Gastroesophageal sphincter (tissue), 4 donors: ENCODE measurements around the gene ZNF292. TPM values are rescaled to one million over a fixed set of nuclear protein-coding genes. Genes with fewer than 3 reads are reported as not detected.
"Not testable (repeated sequence)": the region's sequence is repeated elsewhere in the genome, so short reads cannot be mapped to it uniquely, and the experiment has no call there.

Experiments used
- ATAC-seq: fragments of 150-250 bp; one replicate; pipeline ENCODE4 v1.9.1; 2016; ENCODE audit warnings: mild to moderate bottlenecking, moderate library complexity
- H3K27ac ChIP-seq, 4 donors: fragments of 200-600 bp; sonication (generic) in 3 of 4; 1 replicate in 3 of 4; 2 replicates in 1 of 4; pipeline ENCODE4 v1.5.1; 2016 to 2019
- H3K27me3 ChIP-seq: fragments of 200-600 bp; sonication (generic); one replicate; pipeline ENCODE4 v1.5.1; 2019
- H3K36me3 ChIP-seq, 2 donors: fragments of 200-600 bp; sonication (generic); one replicate each; pipeline ENCODE4 v1.5.1; 2019; ENCODE audit warnings: control low read depth in 1 of 2
- H3K4me1 ChIP-seq, 3 donors: fragments of 200-600 bp; sonication (generic); 1 replicate in 2 of 3; 2 replicates in 1 of 3; pipeline ENCODE4 v1.5.1; 2016 to 2019; ENCODE audit warnings: control low read depth in 2 of 3
- H3K4me3 ChIP-seq, 2 donors: fragments of 200-600 bp; sonication (generic); one replicate each; pipeline ENCODE4 v1.5.1; 2019; ENCODE audit warnings: mild to moderate bottlenecking in 1 of 2, moderate library complexity in 1 of 2
- H3K9me3 ChIP-seq, 3 donors: fragments of 200-600 bp; sonication (generic); one replicate each; pipeline ENCODE4 v1.5.1; 2017 to 2019; ENCODE audit warnings: control low read depth in 2 of 3
- EP300 ChIP-seq: sonication (generic); formaldehyde crosslinking; IDR thresholded peaks from one replicate; pipeline ENCODE4 v1.6.1; 2017; ENCODE audit warnings: antibody characterized with exemption, mild to moderate bottlenecking
- POLR2A ChIP-seq, 2 donors: fragments of 450-650 bp; IDR thresholded peaks; one replicate each; pipeline ENCODE4 v1.6.1; 2017; ENCODE audit warnings: antibody characterized with exemption in 2 of 2, mild to moderate bottlenecking in 2 of 2, moderate library complexity in 1 of 2
- POLR2AphosphoS5 ChIP-seq: sonication (generic); formaldehyde crosslinking; IDR thresholded peaks from one replicate; pipeline ENCODE4 v1.6.1; 2017; ENCODE audit warnings: antibody characterized with exemption
- WGBS, 2 donors: methylation state at CpG; one replicate each; pipeline ENCODE4 v1.1.5; 2018; ENCODE audit warnings: low coverage in 1 of 2; 5-methylcytosine and 5-hydroxymethylcytosine counted together
- total RNA-seq, 4 donors: library from RNA; depleted of rRNA; stranded (reverse); fragments of >200 nt; gene quantifications; one replicate each; pipeline ENCODE4 v1.1.0, GENCODE V29; 2016
- TF ChIP-seq, protein P1 (sequence below), 4 experiments: fragments of 200-600 bp in 2 of 4; fragments of 450-650 bp in 2 of 4; sonication (generic) in 1 of 4; IDR thresholded peaks; one replicate each; pipeline ENCODE4 v1.5.1; 2017 to 2019; ENCODE audit warnings: antibody characterized with exemption in 4 of 4, mild to moderate bottlenecking in 2 of 4, moderate library complexity in 2 of 4

Gene ZNF292
- total RNA-seq, 4 donors from 2014 or later, result 23.9 to 82.3 (median 54.5) TPM

DNA sequence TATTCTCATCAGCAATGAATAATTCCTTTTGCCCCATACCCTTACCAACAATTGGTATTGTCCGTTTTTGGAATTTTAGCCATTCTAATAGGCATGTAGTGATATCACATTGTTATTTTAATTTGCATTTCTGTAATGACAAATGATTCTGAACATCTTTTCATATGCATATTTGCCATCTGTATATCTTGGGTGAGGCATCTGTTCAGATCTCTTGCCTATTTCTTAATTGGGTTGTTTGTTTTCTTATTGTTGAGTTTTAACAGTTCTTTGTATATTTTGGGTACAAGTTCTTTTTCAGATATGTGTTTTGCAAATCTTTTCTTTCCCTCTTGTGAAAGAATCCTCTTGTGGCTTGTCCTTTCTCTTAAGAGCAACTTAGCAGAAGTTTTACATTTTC, 69.6 kb downstream of the ZNF292 start:
- H3K36me3 ChIP-seq, result peaks cover 0 to 59% of the 10 kb centered on the region in 2 donors
- 92 to 100% methylated on average over 1 of the region's 1 CpG for WGBS, 2 donors
- no peaks in the 10 kb centered on the region for H3K27me3 ChIP-seq
- no peak overlapping the region for H3K4me3 ChIP-seq
- H3K4me1 ChIP-seq, result no peaks in the 10 kb centered on the region
- H3K9me3 ChIP-seq, result no peaks in the 10 kb centered on the region
- no peak for ATAC-seq
- H3K27ac ChIP-seq, result no peak overlapping the region
- TF ChIP-seq, protein P1, sequence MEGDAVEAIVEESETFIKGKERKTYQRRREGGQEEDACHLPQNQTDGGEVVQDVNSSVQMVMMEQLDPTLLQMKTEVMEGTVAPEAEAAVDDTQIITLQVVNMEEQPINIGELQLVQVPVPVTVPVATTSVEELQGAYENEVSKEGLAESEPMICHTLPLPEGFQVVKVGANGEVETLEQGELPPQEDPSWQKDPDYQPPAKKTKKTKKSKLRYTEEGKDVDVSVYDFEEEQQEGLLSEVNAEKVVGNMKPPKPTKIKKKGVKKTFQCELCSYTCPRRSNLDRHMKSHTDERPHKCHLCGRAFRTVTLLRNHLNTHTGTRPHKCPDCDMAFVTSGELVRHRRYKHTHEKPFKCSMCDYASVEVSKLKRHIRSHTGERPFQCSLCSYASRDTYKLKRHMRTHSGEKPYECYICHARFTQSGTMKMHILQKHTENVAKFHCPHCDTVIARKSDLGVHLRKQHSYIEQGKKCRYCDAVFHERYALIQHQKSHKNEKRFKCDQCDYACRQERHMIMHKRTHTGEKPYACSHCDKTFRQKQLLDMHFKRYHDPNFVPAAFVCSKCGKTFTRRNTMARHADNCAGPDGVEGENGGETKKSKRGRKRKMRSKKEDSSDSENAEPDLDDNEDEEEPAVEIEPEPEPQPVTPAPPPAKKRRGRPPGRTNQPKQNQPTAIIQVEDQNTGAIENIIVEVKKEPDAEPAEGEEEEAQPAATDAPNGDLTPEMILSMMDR (IDR thresholded peaks at IDR 0.05), result no peak
- TF ChIP-seq POLR2AphosphoS5 (no peak), POLR2A (IDR thresholded peaks at IDR 0.05) (no peak), EP300 (no peak)

DNA sequence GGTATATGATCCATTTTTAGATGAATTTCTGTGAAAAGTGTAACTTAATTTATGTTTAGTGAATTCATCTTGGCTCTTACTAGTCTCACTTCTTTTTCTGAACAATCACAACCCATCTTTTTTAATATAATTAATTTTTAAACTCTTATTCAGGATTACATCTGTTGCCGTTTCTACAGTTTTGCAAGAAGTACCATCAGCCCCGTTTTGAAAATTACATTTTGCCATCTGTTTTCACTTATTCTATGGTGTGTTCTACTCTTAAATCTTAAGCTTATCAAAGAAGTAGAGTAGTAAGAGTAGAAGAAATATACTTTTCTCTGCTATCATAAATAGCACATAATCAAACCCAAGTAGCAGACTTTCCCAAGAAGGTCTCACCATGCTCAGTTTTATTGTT, 70.1 kb downstream of the ZNF292 start:
- ATAC-seq, result no peak
- Histone ChIP-seq H3K36me3 (peaks cover 0 to 60% of the 10 kb centered on the region in 2 donors), H3K4me3 (no peak overlapping the region), H3K4me1 (no peaks in the 10 kb centered on the region), H3K27ac (no peak overlapping the region), H3K27me3 (no peaks in the 10 kb centered on the region), H3K9me3 (no peaks in the 10 kb centered on the region)
- 77 to 100% methylated on average over 2 of the region's 2 CpGs for WGBS, 2 donors
- TF ChIP-seq POLR2A (IDR thresholded peaks at IDR 0.05), result no peak
- TF ChIP-seq, protein P1 (IDR thresholded peaks at IDR 0.05), result no peak
- TF ChIP-seq POLR2AphosphoS5, result no peak
- TF ChIP-seq EP300, result no peak

DNA sequence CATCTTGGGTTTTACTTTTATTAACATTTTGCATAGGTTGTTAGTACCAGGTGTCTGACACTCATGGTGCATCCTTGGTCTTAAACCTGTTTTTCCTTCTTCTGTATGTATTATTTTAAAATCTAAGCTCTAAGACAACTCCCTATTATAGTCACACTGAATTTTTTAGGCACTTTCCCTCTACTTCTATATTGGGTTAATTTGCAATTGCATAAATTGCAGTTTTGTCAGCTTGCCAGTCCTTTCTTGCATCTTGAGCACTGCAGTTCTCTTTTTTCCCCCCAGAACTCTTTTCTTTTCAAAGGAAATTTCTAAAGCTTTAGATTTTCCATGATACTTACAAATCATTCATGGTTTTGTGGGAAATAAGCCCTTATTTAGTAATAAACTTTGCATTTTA, 70.6 kb downstream of the ZNF292 start:
- H3K4me3 ChIP-seq, result no peak overlapping the region
- H3K36me3 ChIP-seq, result peaks cover 0 to 57% of the 10 kb centered on the region in 2 donors
- TF ChIP-seq, protein P1 (IDR thresholded peaks at IDR 0.05), result no peak
- TF ChIP-seq POLR2AphosphoS5 (no peak), EP300 (no peak), POLR2A (IDR thresholded peaks at IDR 0.05) (no peak)
- H3K27ac ChIP-seq, result no peak overlapping the region
- no peaks in the 10 kb centered on the region for H3K27me3 ChIP-seq
- no peaks in the 10 kb centered on the region for H3K9me3 ChIP-seq
- H3K4me1 ChIP-seq, result no peaks in the 10 kb centered on the region
- no peak for ATAC-seq

DNA sequence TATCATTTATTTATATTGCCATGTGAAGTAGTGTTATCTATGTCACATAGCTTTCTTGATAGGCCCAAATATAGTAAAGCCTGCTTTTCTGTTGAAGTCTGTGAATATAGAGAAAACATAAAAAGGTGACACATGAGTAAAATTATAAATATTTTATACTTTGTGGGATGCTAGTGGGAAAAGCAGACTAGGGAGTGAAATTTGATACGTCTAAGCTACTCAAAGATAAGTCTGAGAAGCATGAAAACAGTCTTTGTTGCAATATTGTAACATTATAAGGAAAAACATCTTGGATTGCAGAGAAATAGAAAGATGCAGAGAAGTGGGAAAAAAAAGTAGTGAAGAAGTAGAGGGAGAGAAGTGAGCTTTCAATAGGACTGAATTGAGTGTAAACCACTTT, 75.4 kb downstream of the ZNF292 start:
- Histone ChIP-seq H3K27ac (no peak overlapping the region), H3K9me3 (no peaks in the 10 kb centered on the region), H3K4me3 (no peak overlapping the region), H3K27me3 (no peaks in the 10 kb centered on the region), H3K36me3 (peaks cover 0 to 40% of the 10 kb centered on the region in 2 donors), H3K4me1 (peaks cover 0 to 4% (median 0%) of the 10 kb centered on the region in 3 donors)
- 80 to 88% methylated on average over 1 of the region's 1 CpG for WGBS, 2 donors
- ATAC-seq, result no peak
- TF ChIP-seq, protein P1 (IDR thresholded peaks at IDR 0.05), result no peak
- TF ChIP-seq EP300, result no peak
- no peak for TF ChIP-seq POLR2AphosphoS5
- no peak for TF ChIP-seq POLR2A (IDR thresholded peaks at IDR 0.05)

DNA sequence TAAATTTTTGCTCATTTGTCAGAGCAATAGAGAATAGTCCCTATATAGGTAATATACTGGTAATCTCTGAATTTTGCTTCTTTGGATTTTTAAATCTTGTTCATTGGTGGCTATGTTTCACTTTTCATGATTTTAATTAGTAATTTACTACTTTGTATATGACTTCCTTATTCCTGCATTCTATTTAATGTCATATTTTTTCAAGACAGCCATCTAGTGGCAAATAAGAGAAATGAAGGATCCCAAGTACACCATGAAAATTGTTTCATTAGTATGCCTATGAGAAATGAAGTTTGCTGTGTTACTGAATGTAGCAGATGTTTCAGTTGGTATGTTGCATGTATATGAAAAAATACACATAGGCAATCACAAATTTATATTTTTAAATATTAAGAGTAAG, 82.4 kb downstream of the ZNF292 start:
- Histone ChIP-seq H3K36me3 (peaks cover 0 to 28% of the 10 kb centered on the region in 2 donors), H3K4me1 (peaks cover 0 to 13% (median 0%) of the 10 kb centered on the region in 3 donors), H3K27ac (no peak overlapping the region), H3K27me3 (no peaks in the 10 kb centered on the region), H3K9me3 (no peaks in the 10 kb centered on the region), H3K4me3 (no peak overlapping the region)
- no peak for ATAC-seq
- TF ChIP-seq, protein P1 (IDR thresholded peaks at IDR 0.05), result peak; percentile 53 to 62 (median 54)
- no peak for TF ChIP-seq EP300

DNA sequence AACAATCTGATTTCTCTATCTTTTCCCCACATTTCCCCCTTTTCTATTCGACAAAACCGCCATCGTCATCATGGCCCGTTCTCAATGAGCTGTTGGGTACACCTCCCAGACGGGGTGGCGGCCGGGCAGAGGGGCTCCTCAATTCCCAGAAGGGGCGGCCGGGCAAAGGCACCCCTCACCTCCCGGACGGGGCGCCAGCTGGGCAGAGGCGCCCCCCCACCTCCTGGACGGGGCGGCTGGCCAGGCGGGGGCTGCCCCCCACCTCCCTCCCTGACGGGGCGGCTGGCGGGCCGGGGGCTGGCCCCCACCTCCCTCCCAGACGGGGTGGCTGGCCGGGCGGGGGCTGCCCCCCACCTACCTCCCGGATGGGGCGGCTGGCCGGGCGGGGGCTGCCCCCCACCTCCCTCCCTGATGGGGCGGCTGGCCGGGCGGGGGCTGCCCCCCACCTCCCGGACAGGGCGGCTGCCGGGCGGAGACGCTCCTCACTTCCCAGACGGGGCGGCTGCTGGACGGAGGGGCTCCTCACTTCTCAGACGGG, 83.8 kb downstream of the ZNF292 start:
- no CpG with 5 or more reads among the region's 39 CpGs for WGBS, 2 donors
- not testable (repeated sequence) for H3K9me3 ChIP-seq, ATAC-seq, H3K4me3 ChIP-seq, H3K27me3 ChIP-seq, H3K27ac ChIP-seq
- peaks cover 0 to 27% of the 10 kb centered on the region in 2 donors for H3K36me3 ChIP-seq
- H3K4me1 ChIP-seq, result peaks cover 0 to 13% (median 0%) of the 10 kb centered on the region in 3 donors
